Trophoblast cell (in vitro differentiated cells and primary cell): Measurements from ENCODE around the gene CORO1A.
"Not testable (repeated sequence)": the region's sequence is repeated elsewhere in the genome, so short reads cannot be mapped to it uniquely, and the experiment has no call there.

Source experiments
- DNase-seq, 2 donors: peaks; one replicate each; pipeline ENCODE4 v3.0.0-alpha.2; 2016
- H2AFZ ChIP-seq: 2 replicates; pipeline ENCODE4 v1.6.1; 2013; ENCODE audit warnings: low read length, moderate library complexity, mild to moderate bottlenecking; ENCODE audit not compliant: insufficient read depth, poor library complexity
- H2AK5ac ChIP-seq: 2 replicates; pipeline ENCODE4 v1.6.1; 2013; ENCODE audit warnings: mild to moderate bottlenecking, low read length
- H2BK120ac ChIP-seq: 2 replicates; pipeline ENCODE4 v1.6.1; 2013; ENCODE audit warnings: low read length, mild to moderate bottlenecking, moderate library complexity; ENCODE audit not compliant: insufficient read depth, poor library complexity
- H2BK12ac ChIP-seq: 2 replicates; pipeline ENCODE4 v1.6.1; 2013; ENCODE audit warnings: mild to moderate bottlenecking, low read length, moderate library complexity
- H2BK5ac ChIP-seq: 2 replicates; pipeline ENCODE4 v1.6.1; 2013; ENCODE audit warnings: low read length, low read depth, moderate library complexity, mild to moderate bottlenecking; ENCODE audit not compliant: poor library complexity
- H3K14ac ChIP-seq: 2 replicates; pipeline ENCODE4 v1.6.1; 2013; ENCODE audit warnings: mild to moderate bottlenecking, low read length
- H3K18ac ChIP-seq: 2 replicates; pipeline ENCODE4 v1.6.1; 2013; ENCODE audit warnings: mild to moderate bottlenecking, low read length
- H3K23ac ChIP-seq: 2 replicates; pipeline ENCODE4 v1.6.1; 2013; ENCODE audit warnings: low read length
- H3K27ac ChIP-seq: 2 replicates; pipeline ENCODE4 v1.5.1; 2013; ENCODE audit warnings: low read depth, mild to moderate bottlenecking, inconsistent platforms, low read length, moderate library complexity
- H3K27me3 ChIP-seq: 2 replicates; pipeline ENCODE4 v1.6.1; 2013; ENCODE audit warnings: inconsistent platforms, mild to moderate bottlenecking, low read length, moderate library complexity; ENCODE audit not compliant: insufficient read depth
- H3K36me3 ChIP-seq, 2 experiments: 1 replicate in 1 of 2; 2 replicates in 1 of 2; pipeline ENCODE4 v1.6.1; 2013; ENCODE audit warnings: low read length in 2 of 2, mild to moderate bottlenecking in 2 of 2, moderate library complexity in 1 of 2; ENCODE audit not compliant: insufficient read depth in 2 of 2, control insufficient read depth in 1 of 2
- H3K4ac ChIP-seq: 2 replicates; pipeline ENCODE4 v1.6.1; 2013; ENCODE audit warnings: low read depth, mild to moderate bottlenecking, low read length, moderate library complexity
- H3K4me1 ChIP-seq, 2 experiments: 1 replicate in 1 of 2; 2 replicates in 1 of 2; pipeline ENCODE4 v1.6.1; 2013; ENCODE audit warnings: low read length in 2 of 2, mild to moderate bottlenecking in 2 of 2, moderate library complexity in 1 of 2; ENCODE audit not compliant: insufficient read depth in 2 of 2, control insufficient read depth in 1 of 2
- H3K4me2 ChIP-seq: 2 replicates; pipeline ENCODE4 v1.6.1; 2013; ENCODE audit warnings: inconsistent platforms, mild to moderate bottlenecking, low read length, moderate library complexity
- H3K4me3 ChIP-seq: 2 replicates; pipeline ENCODE4 v1.5.1; 2013; ENCODE audit warnings: mild to moderate bottlenecking, low read depth, low read length, inconsistent platforms
- H3K79me1 ChIP-seq: one replicate; pipeline ENCODE4 v1.6.1; 2013; ENCODE audit warnings: low read length
- H3K79me2 ChIP-seq: 2 replicates; pipeline ENCODE4 v1.6.1; 2013; ENCODE audit warnings: low read length, mild to moderate bottlenecking; ENCODE audit not compliant: control insufficient read depth, insufficient read depth, poor library complexity
- H3K9ac ChIP-seq: 2 replicates; pipeline ENCODE4 v1.6.1; 2013; ENCODE audit warnings: mild to moderate bottlenecking, low read length
- H3K9me3 ChIP-seq: 2 replicates; pipeline ENCODE4 v1.6.1; 2013; ENCODE audit warnings: low read depth, mild to moderate bottlenecking, control low read depth, inconsistent platforms, low read length; ENCODE audit not compliant: insufficient read depth
- H4K12ac ChIP-seq: 2 replicates; pipeline ENCODE4 v1.6.1; 2013; ENCODE audit warnings: low read depth, mild to moderate bottlenecking, low read length, moderate library complexity
- H4K8ac ChIP-seq: 2 replicates; pipeline ENCODE4 v1.6.1; 2013; ENCODE audit warnings: low read depth, mild to moderate bottlenecking, low read length, moderate library complexity
- H4K91ac ChIP-seq: one replicate; pipeline ENCODE4 v1.6.1; 2013; ENCODE audit warnings: low read depth, mild to moderate bottlenecking, low read length, moderate library complexity
- WGBS: extraction: QIAGEN DNeasy Blood & Tissue Kit; methylation state at CpG from one replicate; pipeline ENCODE4 v1.1.7; 2013; ENCODE audit warnings: missing lambda C conversion rate; ENCODE audit not compliant: insufficient read length, insufficient coverage; ENCODE audit errors: extremely low coverage; 5-methylcytosine and 5-hydroxymethylcytosine counted together

The CORO1A gene

GRCh38 chr16:30205541-30206236 lies 22.3 kb downstream of the CORO1A start:
- not testable (repeated sequence) for H3K18ac ChIP-seq, H2BK12ac ChIP-seq, H3K4me3 ChIP-seq, H4K12ac ChIP-seq, H3K4ac ChIP-seq, H2BK120ac ChIP-seq, H4K8ac ChIP-seq, H3K14ac ChIP-seq, H3K9me3 ChIP-seq, H2BK5ac ChIP-seq, DNase-seq, H3K27me3 ChIP-seq, H3K79me1 ChIP-seq, H2AK5ac ChIP-seq, H3K79me2 ChIP-seq, H3K36me3 ChIP-seq, H3K4me1 ChIP-seq, H3K23ac ChIP-seq, H3K27ac ChIP-seq, H3K9ac ChIP-seq, H2AFZ ChIP-seq, H4K91ac ChIP-seq
- no CpG with 5 or more reads among the region's 52 CpGs for WGBS
- H3K4me2 ChIP-seq, result peak overlapping the region; percentile 81

GRCh38 chr16:30206252-30206651 lies 22.9 kb downstream of the CORO1A start:
- H2BK120ac ChIP-seq, H4K12ac ChIP-seq, H3K23ac ChIP-seq, H3K27me3 ChIP-seq, H3K9ac ChIP-seq, H3K4me3 ChIP-seq, H2AK5ac ChIP-seq, H3K27ac ChIP-seq, H3K14ac ChIP-seq, H2BK5ac ChIP-seq, H3K4me1 ChIP-seq, H3K79me1 ChIP-seq, H2BK12ac ChIP-seq, H3K79me2 ChIP-seq, H3K36me3 ChIP-seq, H3K4me2 ChIP-seq, DNase-seq, H4K8ac ChIP-seq, H3K4ac ChIP-seq, H2AFZ ChIP-seq, H3K18ac ChIP-seq, H4K91ac ChIP-seq, H3K9me3 ChIP-seq: not testable (repeated sequence)
- WGBS, result no CpG with 5 or more reads among the region's 33 CpGs

- H3K27ac ChIP-seq, H3K4me1 ChIP-seq, H3K14ac ChIP-seq, H3K9ac ChIP-seq, H2BK120ac ChIP-seq, H3K18ac ChIP-seq, H3K79me2 ChIP-seq, H3K36me3 ChIP-seq, H4K8ac ChIP-seq, H3K4me3 ChIP-seq, H2AFZ ChIP-seq, H3K27me3 ChIP-seq, H4K12ac ChIP-seq, H3K79me1 ChIP-seq, H2BK5ac ChIP-seq, H3K4ac ChIP-seq, H2BK12ac ChIP-seq, H3K23ac ChIP-seq, H2AK5ac ChIP-seq, DNase-seq, H4K91ac ChIP-seq, H3K9me3 ChIP-seq, H3K4me2 ChIP-seq: not testable (repeated sequence)
- no CpG with 5 or more reads among the region's 9 CpGs for WGBS
These were observed 23.8 kb downstream of the CORO1A start for GRCh38 chr16:30207063-30207704.

GRCh38 chr16:30209032-30209431 lies 25.6 kb downstream of the CORO1A start:
- H3K9ac ChIP-seq, H3K79me1 ChIP-seq: not testable (repeated sequence)

More at GRCh38 chr16:30209032-30209431, 25.6 kb downstream of the CORO1A start:
- DNase-seq, H3K14ac ChIP-seq, H3K27ac ChIP-seq, H3K18ac ChIP-seq, H3K4me3 ChIP-seq, H2AK5ac ChIP-seq, H2BK5ac ChIP-seq, H4K12ac ChIP-seq, H3K27me3 ChIP-seq, H3K23ac ChIP-seq, H3K79me2 ChIP-seq, H4K91ac ChIP-seq, H3K4me1 ChIP-seq, H2BK120ac ChIP-seq, H3K4ac ChIP-seq, H3K4me2 ChIP-seq, H3K9me3 ChIP-seq, H2AFZ ChIP-seq, H2BK12ac ChIP-seq, H4K8ac ChIP-seq, H3K36me3 ChIP-seq: not testable (repeated sequence)
- no CpG with 5 or more reads among the region's 6 CpGs for WGBS
